ENCODE results near the gene HDGF. TPM values are rescaled to one million over a fixed set of nuclear protein-coding genes. Genes with fewer than 3 reads are reported as not detected.

HDGF gene
- total and polyA plus RNA-seq, 9 of the 15 experiments (the other 6 are each of a cell fraction or from before 2014, with no cell fraction given): 38.8 to 601 (median 400) TPM

GRCh38 chr1:156767101-156767878 is 15.8 kb upstream of the HDGF start, which contains the start of gene PRCC (continued):
- no peak for TF ChIP-seq HNRNPL (IDR thresholded peaks at IDR 0.05; ENCODE audit: low read depth, low read length)
- peak; percentile 27; the same call in 1 of the 2 replicates for TF ChIP-seq STAG1 (CRISPR knock-in tag; IDR thresholded peaks at IDR 0.05; ENCODE audit: borderline replicate concordance)
- TF ChIP-seq, protein P1, sequence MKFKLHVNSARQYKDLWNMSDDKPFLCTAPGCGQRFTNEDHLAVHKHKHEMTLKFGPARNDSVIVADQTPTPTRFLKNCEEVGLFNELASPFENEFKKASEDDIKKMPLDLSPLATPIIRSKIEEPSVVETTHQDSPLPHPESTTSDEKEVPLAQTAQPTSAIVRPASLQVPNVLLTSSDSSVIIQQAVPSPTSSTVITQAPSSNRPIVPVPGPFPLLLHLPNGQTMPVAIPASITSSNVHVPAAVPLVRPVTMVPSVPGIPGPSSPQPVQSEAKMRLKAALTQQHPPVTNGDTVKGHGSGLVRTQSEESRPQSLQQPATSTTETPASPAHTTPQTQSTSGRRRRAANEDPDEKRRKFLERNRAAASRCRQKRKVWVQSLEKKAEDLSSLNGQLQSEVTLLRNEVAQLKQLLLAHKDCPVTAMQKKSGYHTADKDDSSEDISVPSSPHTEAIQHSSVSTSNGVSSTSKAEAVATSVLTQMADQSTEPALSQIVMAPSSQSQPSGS (CRISPR knock-in tag; IDR thresholded peaks at IDR 0.05): 0 out of 2 replicates have a peak, but pooled peaks have one; percentile 43
- peak; percentile 89 for TF ChIP-seq FOXK1 (CRISPR knock-in tag; IDR thresholded peaks at IDR 0.05; ENCODE audit: borderline replicate concordance)
- TF ChIP-seq SMARCC2 (IDR thresholded peaks at IDR 0.05; ENCODE audit: low read depth): no peak
- peak; percentile 59; the same call in 1 of the 2 replicates for TF ChIP-seq TRIM28 (IDR thresholded peaks at IDR 0.05)
- TF ChIP-seq BRCA1 (IDR thresholded peaks at IDR 0.05): no peak
- no peak; the same call in 1 of the 2 replicates for TF ChIP-seq BRCA1 (CRISPR knock-in tag; IDR thresholded peaks at IDR 0.05)
- TF ChIP-seq PRMT5 (CRISPR knock-in tag; IDR thresholded peaks at IDR 0.05): peak; percentile 96
- peak; percentile 61 for TF ChIP-seq TAF9B (IDR thresholded peaks at IDR 0.05; ENCODE audit: partially characterized antibody)
- TF ChIP-seq MIER1 (IDR thresholded peaks at IDR 0.05; ENCODE audit: low read depth): no peak
- peak; percentile 53 for TF ChIP-seq C11orf30 (IDR thresholded peaks at IDR 0.05; ENCODE audit: low read depth)
- TF ChIP-seq ZZZ3 (IDR thresholded peaks at IDR 0.05): peak; percentile 85; the same call in 1 of the 2 replicates
- no peak for TF ChIP-seq ZNF699 (CRISPR knock-in tag; IDR thresholded peaks at IDR 0.05; ENCODE audit: insufficient replicate concordance)
- no peak for TF ChIP-seq RNF219 (CRISPR knock-in tag; IDR thresholded peaks at IDR 0.05)
- no peak for TF ChIP-seq MTF1 (CRISPR knock-in tag; IDR thresholded peaks at IDR 0.05; ENCODE audit: borderline replicate concordance)
- peak; percentile 87; the same call in 1 of the 2 replicates for TF ChIP-seq ZNF282 (CRISPR knock-in tag; IDR thresholded peaks at IDR 0.05)
- TF ChIP-seq STAT5B (CRISPR knock-in tag; IDR thresholded peaks at IDR 0.05): no peak
- TF ChIP-seq, protein P2, sequence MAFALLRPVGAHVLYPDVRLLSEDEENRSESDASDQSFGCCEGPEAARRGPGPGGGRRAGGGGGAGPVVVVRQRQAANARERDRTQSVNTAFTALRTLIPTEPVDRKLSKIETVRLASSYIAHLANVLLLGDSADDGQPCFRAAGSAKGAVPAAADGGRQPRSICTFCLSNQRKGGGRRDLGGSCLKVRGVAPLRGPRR (CRISPR knock-in tag; IDR thresholded peaks at IDR 0.05): no peak
- no peak for TF ChIP-seq ZNF121 (CRISPR knock-in tag; conservative IDR thresholded peaks at IDR 0.05)
- peak; percentile 91; the same call in 1 of the 2 replicates for TF ChIP-seq ATF7 (IDR thresholded peaks at IDR 0.05)
- no peak for TF ChIP-seq CEBPG (CRISPR knock-in tag; IDR thresholded peaks at IDR 0.05)
- peak in 1 of 2 experiments; percentile 26; a peak in 2 of 4 replicates for TF ChIP-seq CEBPG (tag; conservative IDR thresholded peaks at IDR 0.05 in 1 of 2, IDR thresholded peaks at IDR 0.05 in 1 of 2)
- TF ChIP-seq BDP1 (IDR thresholded peaks at IDR 0.05; ENCODE audit: insufficient read depth, insufficient read length): no peak
- TF ChIP-seq ZFP1 (CRISPR knock-in tag; IDR thresholded peaks at IDR 0.05): no peak

All from K562 (cell line).